ENCODE measurements around the gene PBX4. TPM values are rescaled to one million over a fixed set of nuclear protein-coding genes. Genes with fewer than 3 reads are reported as not detected.

The PBX4 gene
- total RNA-seq, 1 donor from 2014 or later, result 5.2 TPM

DNA sequence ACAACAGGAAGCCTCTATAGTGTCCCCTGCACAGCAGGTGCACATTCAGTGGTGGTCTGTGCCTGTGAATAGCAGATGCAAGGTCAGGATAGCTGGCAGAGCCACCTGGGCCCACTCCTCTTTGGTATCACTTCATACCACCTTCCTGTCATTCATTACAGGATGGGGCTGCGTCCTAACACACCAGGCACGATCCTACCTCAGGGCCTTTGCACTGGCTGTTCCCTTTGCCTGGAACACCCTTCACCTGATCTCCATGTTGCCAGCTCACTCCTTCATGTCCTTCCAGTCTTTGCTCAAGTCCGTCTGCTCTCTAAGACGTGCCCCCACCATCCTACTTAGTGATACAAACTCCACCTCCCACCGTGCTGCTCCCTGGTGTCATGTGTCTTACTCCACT lies 14.2 kb upstream of the PBX4 start:
- Mint-ChIP-seq H3K36me3 (ENCODE audit: insufficient read depth) (peaks cover 21% of the 10 kb centered on the region), H3K4me1 (ENCODE audit: low read depth) (peaks cover 3% of the 10 kb centered on the region), H3K4me3 (ENCODE audit: low read depth) (no peak overlapping the region), H3K9me3 (ENCODE audit: low read depth) (no peaks in the 10 kb centered on the region), H3K27me3 (no peaks in the 10 kb centered on the region), H3K27ac (no peak overlapping the region)
- TF ChIP-seq CTCF (IDR thresholded peaks at IDR 0.05; ENCODE audit: unreplicated experiment), result no peak
- no peak for DNase-seq (ENCODE audit: low spot score, unreplicated experiment)

DNA sequence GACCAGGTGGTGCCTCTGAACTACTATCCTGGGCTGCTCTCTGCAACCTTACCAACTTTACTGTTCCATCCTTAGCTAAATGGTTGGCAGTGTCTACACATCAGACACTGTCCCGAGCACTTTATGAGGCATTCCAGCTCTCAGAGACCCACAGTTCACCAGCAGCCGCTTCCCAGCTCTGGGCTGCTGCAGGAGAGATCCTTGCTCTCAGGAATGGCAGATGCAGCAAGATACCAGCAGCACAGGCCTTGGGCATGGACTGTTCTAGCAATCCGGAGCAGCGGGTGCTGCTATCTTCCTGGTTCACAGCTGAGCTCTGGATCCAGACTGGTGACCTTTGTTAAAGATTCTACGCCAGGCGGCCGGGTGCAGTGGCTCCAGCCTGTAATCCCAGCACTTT lies 12.9 kb upstream of the PBX4 start:
- no peaks in the 10 kb centered on the region for H3K9me3 Mint-ChIP-seq (ENCODE audit: low read depth)
- H3K4me3 Mint-ChIP-seq (ENCODE audit: low read depth), result no peak overlapping the region
- DNase-seq (ENCODE audit: low spot score, unreplicated experiment), result no peak
- no peaks in the 10 kb centered on the region for H3K27me3 Mint-ChIP-seq
- peaks cover 23% of the 10 kb centered on the region for H3K36me3 Mint-ChIP-seq (ENCODE audit: insufficient read depth)
- no peak overlapping the region for H3K27ac Mint-ChIP-seq
- peaks cover 13% of the 10 kb centered on the region for H3K4me1 Mint-ChIP-seq (ENCODE audit: low read depth)
- no peak for TF ChIP-seq CTCF (IDR thresholded peaks at IDR 0.05; ENCODE audit: unreplicated experiment)

- Mint-ChIP-seq H3K27ac (no peak overlapping the region), H3K9me3 (ENCODE audit: low read depth) (no peaks in the 10 kb centered on the region), H3K27me3 (no peaks in the 10 kb centered on the region), H3K4me3 (ENCODE audit: low read depth) (no peak overlapping the region), H3K4me1 (ENCODE audit: low read depth) (peaks cover 17% of the 10 kb centered on the region), H3K36me3 (ENCODE audit: insufficient read depth) (peaks cover 23% of the 10 kb centered on the region)
- TF ChIP-seq CTCF (IDR thresholded peaks at IDR 0.05; ENCODE audit: unreplicated experiment), result no peak
- no peak for DNase-seq (ENCODE audit: low spot score, unreplicated experiment)
Observed at GRCh38 chr19:19630426-19630825, 11.9 kb upstream of the PBX4 start.

DNA sequence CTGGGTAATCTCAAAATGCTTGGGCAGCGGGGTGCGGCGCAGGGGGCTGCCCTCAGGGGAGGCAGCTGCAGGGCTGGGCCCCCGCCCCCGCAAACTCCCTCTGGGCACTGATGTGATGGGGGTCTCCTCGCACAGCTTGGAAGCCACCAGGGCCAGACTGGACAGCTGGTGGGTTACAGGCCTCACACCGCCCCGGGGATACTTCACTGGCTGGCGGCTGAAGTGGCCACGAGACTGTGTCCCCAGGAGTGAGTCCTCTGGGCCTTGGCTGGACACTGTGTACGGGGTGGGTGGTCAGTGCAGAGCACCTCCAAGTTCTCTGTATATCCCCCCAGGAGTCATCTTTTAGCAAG lies 11.6 kb upstream of the PBX4 start:
- Mint-ChIP-seq H3K4me1 (ENCODE audit: low read depth) (peaks cover 17% of the 10 kb centered on the region), H3K27me3 (no peaks in the 10 kb centered on the region), H3K4me3 (ENCODE audit: low read depth) (no peak overlapping the region), H3K36me3 (ENCODE audit: insufficient read depth) (peaks cover 23% of the 10 kb centered on the region), H3K9me3 (ENCODE audit: low read depth) (no peaks in the 10 kb centered on the region), H3K27ac (no peak overlapping the region)
- no peak for TF ChIP-seq CTCF (IDR thresholded peaks at IDR 0.05; ENCODE audit: unreplicated experiment)
- DNase-seq (ENCODE audit: low spot score, unreplicated experiment), result no peak

DNA sequence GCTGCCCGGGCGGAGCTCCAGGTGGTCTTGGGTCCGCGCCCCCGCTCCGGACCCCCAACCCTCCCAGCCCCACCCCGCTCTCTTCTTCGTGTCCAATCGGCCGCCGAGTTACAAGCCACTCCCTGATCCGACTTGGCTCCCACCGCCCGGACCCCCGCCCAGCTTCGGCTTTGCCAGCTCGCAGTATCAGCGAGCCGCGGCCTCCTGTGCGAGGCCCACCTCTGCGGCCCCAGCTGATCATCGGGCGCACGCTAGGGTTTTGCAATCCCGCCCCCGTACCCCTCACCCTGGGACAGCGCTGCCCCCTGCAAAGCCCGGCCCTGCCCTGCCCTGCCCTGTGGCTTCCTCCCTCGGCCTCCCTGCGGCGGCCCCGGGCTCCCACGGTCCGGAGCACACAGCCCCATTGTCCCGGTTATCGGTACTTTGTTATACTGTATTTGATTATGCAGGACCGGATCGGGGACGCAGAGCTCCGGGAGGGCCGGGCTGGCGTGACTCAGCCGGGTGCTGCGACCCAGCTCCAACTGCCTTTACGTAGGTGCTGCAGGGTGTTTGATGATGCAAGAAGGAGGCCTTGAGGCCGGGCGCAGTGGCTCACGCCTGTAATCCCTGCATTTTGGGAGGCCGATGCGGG lies 10.1 kb upstream of the PBX4 start:
- Mint-ChIP-seq H3K36me3 (ENCODE audit: insufficient read depth) (peaks cover 22% of the 10 kb centered on the region), H3K9me3 (ENCODE audit: low read depth) (no peaks in the 10 kb centered on the region), H3K27me3 (no peaks in the 10 kb centered on the region), H3K4me1 (ENCODE audit: low read depth) (peaks cover 17% of the 10 kb centered on the region), H3K4me3 (ENCODE audit: low read depth) (peak overlapping the region; percentile 79), H3K27ac (peak overlapping the region; percentile 98)
- DNase-seq (ENCODE audit: low spot score, unreplicated experiment), result peak; percentile 87
- no peak for TF ChIP-seq CTCF (IDR thresholded peaks at IDR 0.05; ENCODE audit: unreplicated experiment)
